Subcutaneous abdominal adipose tissue (tissue), 5 donors: ENCODE data around the gene MYO3B.

Experiments used
- H3K27ac ChIP-seq: one replicate; pipeline ENCODE4 v1.7.0; 2013; ENCODE audit warnings: low read depth, mild to moderate bottlenecking, inconsistent platforms, low read length, moderate library complexity
- H3K27me3 ChIP-seq, 5 donors: one replicate each; pipeline ENCODE4 v1.7.0; 2013; ENCODE audit warnings: low read length in 5 of 5, inconsistent platforms in 1 of 5; ENCODE audit not compliant: control insufficient read depth in 5 of 5, insufficient read depth in 4 of 5
- H3K36me3 ChIP-seq, 5 donors: one replicate each; pipeline ENCODE4 v1.7.0; 2013; ENCODE audit warnings: low read length in 5 of 5; ENCODE audit not compliant: control insufficient read depth in 5 of 5, insufficient read depth in 5 of 5
- H3K4me1 ChIP-seq, 5 donors: one replicate each; pipeline ENCODE4 v1.7.0; 2013; ENCODE audit warnings: low read length in 5 of 5, mild to moderate bottlenecking in 3 of 5, moderate library complexity in 1 of 5; ENCODE audit not compliant: control insufficient read depth in 5 of 5, insufficient read depth in 5 of 5
- H3K4me3 ChIP-seq, 5 donors: one replicate each; pipeline ENCODE4 v1.7.0; 2013; ENCODE audit warnings: low read length in 5 of 5, low read depth in 1 of 5
- H3K9ac ChIP-seq, 5 donors: one replicate each; pipeline ENCODE4 v1.7.0; 2013; ENCODE audit warnings: low read length in 5 of 5, mild to moderate bottlenecking in 4 of 5, moderate library complexity in 3 of 5
- H3K9me3 ChIP-seq, 5 donors: one replicate each; pipeline ENCODE4 v1.7.0; 2013; ENCODE audit warnings: low read length in 5 of 5; ENCODE audit not compliant: control insufficient read depth in 5 of 5
- donor health status: healthy.
- donor health status: healthy.
- donor health status: healthy.
- donor health status: healthy.
- donor health status: healthy.

MYO3B gene

GRCh38 chr2:170486730-170487129, 308.8 kb downstream of the MYO3B start:
- H3K9me3 ChIP-seq, result no peaks in the 10 kb centered on the region
- H3K4me1 ChIP-seq, result peaks cover 0 to under 1% (median 0%) of the 10 kb centered on the region in 5 donors
- H3K27ac ChIP-seq, result no peak overlapping the region
- H3K4me3 ChIP-seq, result no peak overlapping the region
- H3K9ac ChIP-seq, result no peak overlapping the region
- no peaks in the 10 kb centered on the region for H3K27me3 ChIP-seq
- no peaks in the 10 kb centered on the region for H3K36me3 ChIP-seq

- no peaks in the 10 kb centered on the region for H3K9me3 ChIP-seq
- H3K4me3 ChIP-seq, result no peak overlapping the region
- H3K36me3 ChIP-seq, result no peaks in the 10 kb centered on the region
- H3K27me3 ChIP-seq, result no peaks in the 10 kb centered on the region
- peaks cover 0 to 13% (median 0%) of the 10 kb centered on the region in 5 donors for H3K4me1 ChIP-seq
- no peak overlapping the region for H3K9ac ChIP-seq
- no peak overlapping the region for H3K27ac ChIP-seq
Observed at GRCh38 chr2:170488807-170489206, 310.9 kb downstream of the MYO3B start.

GRCh38 chr2:170492010-170492409, 314.1 kb downstream of the MYO3B start:
- H3K9me3 ChIP-seq, result no peaks in the 10 kb centered on the region
- no peak overlapping the region for H3K9ac ChIP-seq
- H3K27me3 ChIP-seq, result peaks cover 0 to 4% (median 0%) of the 10 kb centered on the region in 5 donors
- H3K27ac ChIP-seq, result peak overlapping the region; percentile 26
- no peak overlapping the region for H3K4me3 ChIP-seq
- no peaks in the 10 kb centered on the region for H3K36me3 ChIP-seq
- H3K4me1 ChIP-seq, result peaks cover 0 to 13% (median 0%) of the 10 kb centered on the region in 5 donors

- Histone ChIP-seq H3K9ac (no peak overlapping the region), H3K27me3 (peaks cover 0 to 4% (median 0%) of the 10 kb centered on the region in 5 donors), H3K27ac (no peak overlapping the region), H3K9me3 (no peaks in the 10 kb centered on the region), H3K4me3 (no peak overlapping the region), H3K36me3 (no peaks in the 10 kb centered on the region), H3K4me1 (peaks cover 0 to 13% (median 0%) of the 10 kb centered on the region in 5 donors)
Observed at GRCh38 chr2:170493426-170494097, 315.6 kb downstream of the MYO3B start.

GRCh38 chr2:170495896-170496295, 317.9 kb downstream of the MYO3B start:
- H3K27ac ChIP-seq, result no peak overlapping the region
- H3K4me1 ChIP-seq, result peaks cover 0 to 16% (median 1%) of the 10 kb centered on the region in 5 donors
- H3K9ac ChIP-seq, result no peak overlapping the region
- no peaks in the 10 kb centered on the region for H3K36me3 ChIP-seq
- no peak overlapping the region for H3K4me3 ChIP-seq
- H3K9me3 ChIP-seq, result no peaks in the 10 kb centered on the region
- H3K27me3 ChIP-seq, result peaks cover 0 to 4% (median 0%) of the 10 kb centered on the region in 5 donors

GRCh38 chr2:170498619-170499018, 320.7 kb downstream of the MYO3B start:
- no peaks in the 10 kb centered on the region for H3K36me3 ChIP-seq
- H3K9me3 ChIP-seq, result no peaks in the 10 kb centered on the region
- H3K4me1 ChIP-seq, result peaks cover 0 to 9% (median under 1%) of the 10 kb centered on the region in 5 donors
- H3K27me3 ChIP-seq, result peaks cover 0 to 7% (median 0%) of the 10 kb centered on the region in 5 donors
- no peak overlapping the region for H3K9ac ChIP-seq
- no peak overlapping the region for H3K4me3 ChIP-seq
- no peak overlapping the region for H3K27ac ChIP-seq

GRCh38 chr2:170500104-170500503, 322.2 kb downstream of the MYO3B start:
- no peak overlapping the region for H3K27ac ChIP-seq
- no peaks in the 10 kb centered on the region for H3K9me3 ChIP-seq
- peaks cover 0 to 9% (median 3%) of the 10 kb centered on the region in 5 donors for H3K4me1 ChIP-seq
- peaks cover 0 to 7% (median 0%) of the 10 kb centered on the region in 5 donors for H3K27me3 ChIP-seq
- H3K36me3 ChIP-seq, result no peaks in the 10 kb centered on the region
- no peak overlapping the region for H3K9ac ChIP-seq
- H3K4me3 ChIP-seq, result no peak overlapping the region

- Histone ChIP-seq H3K4me1 (peaks cover 0 to 12% (median 6%) of the 10 kb centered on the region in 5 donors), H3K27me3 (peaks cover 0 to 6% (median 0%) of the 10 kb centered on the region in 5 donors), H3K4me3 (no peak overlapping the region), H3K36me3 (no peaks in the 10 kb centered on the region), H3K27ac (no peak overlapping the region), H3K9ac (no peak overlapping the region), H3K9me3 (no peaks in the 10 kb centered on the region)
Observed at GRCh38 chr2:170500770-170501169, 322.8 kb downstream of the MYO3B start.

- Histone ChIP-seq H3K27ac (no peak overlapping the region), H3K36me3 (no peaks in the 10 kb centered on the region), H3K9ac (no peak overlapping the region), H3K4me3 (no peak overlapping the region), H3K27me3 (peaks cover 0 to 3% (median 0%) of the 10 kb centered on the region in 5 donors), H3K4me1 (peaks cover 0 to 16% (median 9%) of the 10 kb centered on the region in 5 donors), H3K9me3 (no peaks in the 10 kb centered on the region)
Observed at GRCh38 chr2:170501421-170502043, 323.6 kb downstream of the MYO3B start.

GRCh38 chr2:170502361-170503130, 324.6 kb downstream of the MYO3B start:
- no peak overlapping the region for H3K4me3 ChIP-seq
- H3K9ac ChIP-seq, result no peak overlapping the region
- H3K27ac ChIP-seq, result no peak overlapping the region
- peaks cover 0 to 16% (median 9%) of the 10 kb centered on the region in 5 donors for H3K4me1 ChIP-seq
- peaks cover 0 to 4% (median 0%) of the 10 kb centered on the region in 5 donors for H3K27me3 ChIP-seq
- no peaks in the 10 kb centered on the region for H3K36me3 ChIP-seq
- H3K9me3 ChIP-seq, result no peaks in the 10 kb centered on the region
